WTC11 (cell line): ENCODE results near the gene ALKBH1. TPM values are rescaled to one million over a fixed set of nuclear protein-coding genes. Genes with fewer than 3 reads are reported as not detected.

Source experiments
- ATAC-seq: fragments of 200-7000 bp; cut with Tn5 transposase; 2 replicates; pipeline ENCODE4 v1.10.0; 2021; ENCODE audit warnings: mild to moderate bottlenecking, moderate library complexity
- CTCF ChIA-PET: fragments of 300-600 bp; sonication (Branson Sonifier 250); formaldehyde crosslinking; loops from one replicate; lab custom pipeline; 2021; ENCODE audit warnings: antibody characterized with exemption; lab: Charles Lee
- POLR2A ChIA-PET: fragments of 350-600 bp; sonication (Branson Sonifier 250); formaldehyde crosslinking; loops from one replicate; lab custom pipeline; 2021; ENCODE audit warnings: antibody characterized with exemption; lab: Charles Lee
- DNase-seq: peaks from one replicate; pipeline ENCODE4 v3.0.0; 2021; ENCODE audit warnings: low spot score
- H3K27ac Mint-ChIP-seq: 2 replicates; pipeline ENCODE4 v1.8.0; 2021; ENCODE audit warnings: mixed read lengths
- H3K27me3 Mint-ChIP-seq: 2 replicates; pipeline ENCODE4 v1.8.0; 2021; ENCODE audit warnings: low read depth, mild to moderate bottlenecking, moderate library complexity, mixed read lengths
- H3K36me3 Mint-ChIP-seq: 2 replicates; pipeline ENCODE4 v1.8.0; 2021; ENCODE audit warnings: mixed read lengths
- H3K4me1 Mint-ChIP-seq: 2 replicates; pipeline ENCODE4 v1.8.0; 2022; ENCODE audit warnings: mixed read lengths
- H3K4me3 Mint-ChIP-seq: 2 replicates; pipeline ENCODE4 v1.8.0; 2021; ENCODE audit warnings: mild to moderate bottlenecking, moderate library complexity, mixed read lengths
- H3K9me3 Mint-ChIP-seq: 2 replicates; pipeline ENCODE4 v1.8.0; 2021; ENCODE audit warnings: mixed read lengths
- ATF2 ChIP-seq: sonication (generic); formaldehyde crosslinking; IDR thresholded peaks from 2 replicates; pipeline ENCODE4 v1.8.1; 2022; ENCODE audit warnings: low read depth, missing genetic modification reagents, borderline replicate concordance
- CREM ChIP-seq: sonication (generic); formaldehyde crosslinking; IDR thresholded peaks from 2 replicates; pipeline ENCODE4 v1.8.1; 2022; ENCODE audit warnings: mild to moderate bottlenecking, missing genetic modification reagents, moderate library complexity
- CTCF ChIP-seq: fragments of 200-600 bp; IDR thresholded peaks from 2 replicates; pipeline ENCODE4 v1.8.0; 2022; ENCODE audit warnings: antibody characterized with exemption
- FOXP1 ChIP-seq: sonication (generic); formaldehyde crosslinking; IDR thresholded peaks from 2 replicates; pipeline ENCODE4 v1.8.0; 2022; ENCODE audit warnings: missing genetic modification reagents, mild to moderate bottlenecking, moderate library complexity, borderline replicate concordance
- GTF2I ChIP-seq: fragments of 250-450 bp; sonication (Bioruptor Pico); conservative IDR thresholded peaks from 2 replicates; pipeline ENCODE4 v1.4.0; 2021; ENCODE audit warnings: mild to moderate bottlenecking
- HMGXB4 ChIP-seq: sonication (generic); formaldehyde crosslinking; IDR thresholded peaks from 2 replicates; pipeline ENCODE4 v1.8.1; 2023; ENCODE audit warnings: mild to moderate bottlenecking, moderate library complexity, missing genetic modification reagents
- KAT7 ChIP-seq: sonication (generic); formaldehyde crosslinking; IDR thresholded peaks from 2 replicates; pipeline ENCODE4 v1.8.1; 2023; ENCODE audit warnings: missing genetic modification reagents, mild to moderate bottlenecking, borderline replicate concordance
- MYBL2 ChIP-seq: sonication (generic); formaldehyde crosslinking; IDR thresholded peaks from 2 replicates; pipeline ENCODE4 v1.8.1; 2023; ENCODE audit warnings: mild to moderate bottlenecking, moderate library complexity, missing genetic modification reagents
- NFE2L1 ChIP-seq: sonication (generic); formaldehyde crosslinking; IDR thresholded peaks from 2 replicates; pipeline ENCODE4 v1.8.1; 2023; ENCODE audit warnings: missing genetic modification reagents
- OVOL2 ChIP-seq: fragments of 250-450 bp; sonication (Bioruptor Pico); IDR thresholded peaks from 2 replicates; pipeline ENCODE4 v1.9.0; 2021; ENCODE audit warnings: mild to moderate bottlenecking, borderline replicate concordance
- PRDM15 ChIP-seq: sonication (generic); formaldehyde crosslinking; IDR thresholded peaks from 2 replicates; pipeline ENCODE4 v1.8.0; 2022; ENCODE audit warnings: missing genetic modification reagents
- TP53 ChIP-seq: sonication (generic); formaldehyde crosslinking; IDR thresholded peaks from 2 replicates; pipeline ENCODE4 v1.8.1; 2023; ENCODE audit warnings: mild to moderate bottlenecking, missing genetic modification reagents
- ZBTB21 ChIP-seq: sonication (generic); formaldehyde crosslinking; IDR thresholded peaks from 2 replicates; pipeline ENCODE4 v1.8.1; 2023; ENCODE audit warnings: mild to moderate bottlenecking, missing genetic modification reagents, borderline replicate concordance
- ZNF317 ChIP-seq: sonication (generic); formaldehyde crosslinking; IDR thresholded peaks from 2 replicates; pipeline ENCODE4 v1.8.1; 2023; ENCODE audit warnings: low read depth, mild to moderate bottlenecking, moderate library complexity, missing genetic modification reagents, borderline replicate concordance
- ZNF396 ChIP-seq: fragments of 250-450 bp; sonication (Bioruptor Pico); IDR thresholded peaks from 2 replicates; pipeline ENCODE4 v1.8.0; 2021; ENCODE audit warnings: mild to moderate bottlenecking, moderate library complexity, borderline replicate concordance
- total RNA-seq: library from RNA; stranded (reverse); gene quantifications from 3 replicates; pipeline ENCODE4 v1.2.3, GENCODE V29; 2021
- TF ChIP-seq, protein P1 (sequence below): sonication (generic); formaldehyde crosslinking; IDR thresholded peaks from 2 replicates; pipeline ENCODE4 v1.8.0; 2023; ENCODE audit warnings: missing genetic modification reagents, mild to moderate bottlenecking, borderline replicate concordance
- TF ChIP-seq, protein P2 (sequence below): sonication (generic); formaldehyde crosslinking; IDR thresholded peaks from 2 replicates; pipeline ENCODE4 v1.8.0; 2022; ENCODE audit warnings: mild to moderate bottlenecking, missing genetic modification reagents

The ALKBH1 gene
- total RNA-seq, 1 experiment from 2014 or later: 18.8 TPM

GRCh38 chr14:77654001-77654441, 53.8 kb downstream of the ALKBH1 start (continued):
- TF ChIP-seq, protein P1, sequence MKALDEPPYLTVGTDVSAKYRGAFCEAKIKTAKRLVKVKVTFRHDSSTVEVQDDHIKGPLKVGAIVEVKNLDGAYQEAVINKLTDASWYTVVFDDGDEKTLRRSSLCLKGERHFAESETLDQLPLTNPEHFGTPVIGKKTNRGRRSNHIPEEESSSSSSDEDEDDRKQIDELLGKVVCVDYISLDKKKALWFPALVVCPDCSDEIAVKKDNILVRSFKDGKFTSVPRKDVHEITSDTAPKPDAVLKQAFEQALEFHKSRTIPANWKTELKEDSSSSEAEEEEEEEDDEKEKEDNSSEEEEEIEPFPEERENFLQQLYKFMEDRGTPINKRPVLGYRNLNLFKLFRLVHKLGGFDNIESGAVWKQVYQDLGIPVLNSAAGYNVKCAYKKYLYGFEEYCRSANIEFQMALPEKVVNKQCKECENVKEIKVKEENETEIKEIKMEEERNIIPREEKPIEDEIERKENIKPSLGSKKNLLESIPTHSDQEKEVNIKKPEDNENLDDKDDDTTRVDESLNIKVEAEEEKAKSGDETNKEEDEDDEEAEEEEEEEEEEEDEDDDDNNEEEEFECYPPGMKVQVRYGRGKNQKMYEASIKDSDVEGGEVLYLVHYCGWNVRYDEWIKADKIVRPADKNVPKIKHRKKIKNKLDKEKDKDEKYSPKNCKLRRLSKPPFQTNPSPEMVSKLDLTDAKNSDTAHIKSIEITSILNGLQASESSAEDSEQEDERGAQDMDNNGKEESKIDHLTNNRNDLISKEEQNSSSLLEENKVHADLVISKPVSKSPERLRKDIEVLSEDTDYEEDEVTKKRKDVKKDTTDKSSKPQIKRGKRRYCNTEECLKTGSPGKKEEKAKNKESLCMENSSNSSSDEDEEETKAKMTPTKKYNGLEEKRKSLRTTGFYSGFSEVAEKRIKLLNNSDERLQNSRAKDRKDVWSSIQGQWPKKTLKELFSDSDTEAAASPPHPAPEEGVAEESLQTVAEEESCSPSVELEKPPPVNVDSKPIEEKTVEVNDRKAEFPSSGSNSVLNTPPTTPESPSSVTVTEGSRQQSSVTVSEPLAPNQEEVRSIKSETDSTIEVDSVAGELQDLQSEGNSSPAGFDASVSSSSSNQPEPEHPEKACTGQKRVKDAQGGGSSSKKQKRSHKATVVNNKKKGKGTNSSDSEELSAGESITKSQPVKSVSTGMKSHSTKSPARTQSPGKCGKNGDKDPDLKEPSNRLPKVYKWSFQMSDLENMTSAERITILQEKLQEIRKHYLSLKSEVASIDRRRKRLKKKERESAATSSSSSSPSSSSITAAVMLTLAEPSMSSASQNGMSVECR (CRISPR knock-in tag): no peak
- no peak for TF ChIP-seq ZNF396
- TF ChIP-seq ZNF317 (CRISPR knock-in tag): no peak
- no peak for TF ChIP-seq HMGXB4 (CRISPR knock-in tag)
- no peak for TF ChIP-seq MYBL2
- TF ChIP-seq ATF2 (CRISPR knock-in tag): no peak
- no peak for TF ChIP-seq OVOL2 (CRISPR knock-in tag)
- no peak for TF ChIP-seq PRDM15 (CRISPR knock-in tag)
- no peak for TF ChIP-seq CTCF

- ChIA-PET POLR2A (no interaction called here), CTCF (no interaction called here)
- peaks cover 10% of the 10 kb centered on the region for H3K9me3 Mint-ChIP-seq
- DNase-seq (no peak), ATAC-seq (no peak)
- H3K27ac Mint-ChIP-seq: no peak overlapping the region
- peaks cover 13% of the 10 kb centered on the region for H3K4me1 Mint-ChIP-seq
- H3K36me3 Mint-ChIP-seq: no peaks in the 10 kb centered on the region
- H3K4me3 Mint-ChIP-seq: no peak overlapping the region
- H3K27me3 Mint-ChIP-seq: peaks cover 10% of the 10 kb centered on the region
- TF ChIP-seq FOXP1 (CRISPR knock-in tag) (no peak), KAT7 (no peak), NFE2L1 (no peak), ZBTB21 (CRISPR knock-in tag) (no peak), CREM (CRISPR knock-in tag) (no peak), PRDM15 (CRISPR knock-in tag) (no peak), GTF2I (CRISPR knock-in tag) (no peak), TP53 (no peak), OVOL2 (CRISPR knock-in tag) (no peak)
- TF ChIP-seq, protein P2, sequence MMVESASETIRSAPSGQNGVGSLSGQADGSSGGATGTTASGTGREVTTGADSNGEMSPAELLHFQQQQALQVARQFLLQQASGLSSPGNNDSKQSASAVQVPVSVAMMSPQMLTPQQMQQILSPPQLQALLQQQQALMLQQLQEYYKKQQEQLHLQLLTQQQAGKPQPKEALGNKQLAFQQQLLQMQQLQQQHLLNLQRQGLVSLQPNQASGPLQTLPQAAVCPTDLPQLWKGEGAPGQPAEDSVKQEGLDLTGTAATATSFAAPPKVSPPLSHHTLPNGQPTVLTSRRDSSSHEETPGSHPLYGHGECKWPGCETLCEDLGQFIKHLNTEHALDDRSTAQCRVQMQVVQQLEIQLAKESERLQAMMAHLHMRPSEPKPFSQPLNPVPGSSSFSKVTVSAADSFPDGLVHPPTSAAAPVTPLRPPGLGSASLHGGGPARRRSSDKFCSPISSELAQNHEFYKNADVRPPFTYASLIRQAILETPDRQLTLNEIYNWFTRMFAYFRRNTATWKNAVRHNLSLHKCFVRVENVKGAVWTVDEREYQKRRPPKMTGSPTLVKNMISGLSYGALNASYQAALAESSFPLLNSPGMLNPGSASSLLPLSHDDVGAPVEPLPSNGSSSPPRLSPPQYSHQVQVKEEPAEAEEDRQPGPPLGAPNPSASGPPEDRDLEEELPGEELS: no peak
These were observed 58.5 kb downstream of the ALKBH1 start for GRCh38 chr14:77649326-77649725.
